ENCODE results near the gene ST6GALNAC4.

ST6GALNAC4 gene

GRCh38 chr9:127945942-127946341 lies 29.1 kb upstream of the ST6GALNAC4 start:
- no peak for DNase-seq

DNA sequence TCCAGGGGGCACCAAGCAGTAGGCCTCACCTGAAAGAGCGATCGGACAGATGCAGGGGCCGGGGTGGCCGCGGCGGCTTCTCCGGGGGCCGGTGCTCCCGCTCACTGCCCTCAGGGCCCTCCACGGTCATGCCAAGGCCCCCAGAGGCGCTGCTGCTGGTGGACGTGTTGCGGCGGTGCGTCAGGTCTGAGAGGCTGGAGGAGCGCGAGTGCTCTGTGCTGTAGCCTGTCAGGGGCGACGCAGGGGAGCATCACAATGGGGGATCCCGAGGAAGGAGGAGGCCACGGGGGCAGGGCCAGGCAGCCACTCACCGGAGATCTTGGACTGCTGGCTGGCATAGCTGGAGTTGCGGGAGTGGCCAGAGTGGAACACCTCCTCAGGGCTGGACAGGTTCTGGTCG lies 28.5 kb upstream of the ST6GALNAC4 start:
- DNase-seq: no peak

DNA sequence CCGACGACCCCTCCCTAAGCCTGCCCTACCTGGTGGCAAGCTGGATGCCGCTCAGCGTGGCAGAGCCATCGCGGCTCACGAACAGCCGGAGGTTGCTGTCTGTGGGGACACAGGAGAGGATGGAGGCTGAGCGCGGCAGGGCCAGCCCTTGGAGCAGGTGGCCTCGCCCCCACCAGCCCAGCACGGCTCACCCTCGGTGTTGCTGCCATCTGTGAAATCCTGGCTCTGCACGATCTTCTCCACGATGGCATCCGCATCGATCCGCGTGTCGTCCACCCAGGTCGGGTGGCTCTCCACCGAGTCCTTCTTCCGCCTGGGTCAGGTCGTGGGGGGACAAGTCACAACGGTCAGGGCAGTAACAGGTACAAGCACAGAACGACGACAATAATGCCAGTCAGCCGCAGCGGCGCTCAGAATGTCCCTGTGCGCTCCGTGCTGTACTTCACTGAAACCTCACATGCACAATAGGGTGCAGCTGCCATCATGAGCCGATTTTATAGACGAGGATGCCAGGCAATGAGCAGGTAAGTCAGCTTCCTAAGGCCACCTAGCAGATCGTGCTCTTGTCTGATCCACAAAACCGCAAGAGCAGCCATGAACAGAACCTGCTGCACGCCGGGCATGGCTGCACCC lies 27.9 kb upstream of the ST6GALNAC4 start:
- DNase-seq: no peak

DNA sequence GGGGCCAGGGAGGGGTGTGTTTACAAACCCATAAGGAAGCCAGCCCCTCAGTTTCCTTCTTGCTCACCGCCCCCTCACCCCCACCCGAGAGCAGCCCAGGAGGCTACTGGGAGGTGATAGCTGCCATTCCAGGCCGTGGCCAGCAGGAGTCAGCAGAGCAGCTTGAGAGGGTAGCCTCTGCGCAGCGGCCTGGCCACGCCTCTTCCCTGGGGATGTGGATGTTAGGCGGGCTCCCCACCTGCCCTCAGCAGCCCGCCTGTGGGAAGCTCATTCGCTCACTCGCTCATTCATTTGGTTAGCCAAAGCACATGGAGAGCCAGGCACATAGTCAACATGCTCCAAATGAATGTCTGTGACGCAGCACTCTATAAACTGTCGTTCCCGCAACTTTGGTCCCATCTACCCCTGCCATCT lies 26.9 kb upstream of the ST6GALNAC4 start:
- peak; percentile 34 to 68 (median 52) for DNase-seq

GRCh38 chr9:127943011-127943662 lies 26.3 kb upstream of the ST6GALNAC4 start:
- no peak for DNase-seq

DNA sequence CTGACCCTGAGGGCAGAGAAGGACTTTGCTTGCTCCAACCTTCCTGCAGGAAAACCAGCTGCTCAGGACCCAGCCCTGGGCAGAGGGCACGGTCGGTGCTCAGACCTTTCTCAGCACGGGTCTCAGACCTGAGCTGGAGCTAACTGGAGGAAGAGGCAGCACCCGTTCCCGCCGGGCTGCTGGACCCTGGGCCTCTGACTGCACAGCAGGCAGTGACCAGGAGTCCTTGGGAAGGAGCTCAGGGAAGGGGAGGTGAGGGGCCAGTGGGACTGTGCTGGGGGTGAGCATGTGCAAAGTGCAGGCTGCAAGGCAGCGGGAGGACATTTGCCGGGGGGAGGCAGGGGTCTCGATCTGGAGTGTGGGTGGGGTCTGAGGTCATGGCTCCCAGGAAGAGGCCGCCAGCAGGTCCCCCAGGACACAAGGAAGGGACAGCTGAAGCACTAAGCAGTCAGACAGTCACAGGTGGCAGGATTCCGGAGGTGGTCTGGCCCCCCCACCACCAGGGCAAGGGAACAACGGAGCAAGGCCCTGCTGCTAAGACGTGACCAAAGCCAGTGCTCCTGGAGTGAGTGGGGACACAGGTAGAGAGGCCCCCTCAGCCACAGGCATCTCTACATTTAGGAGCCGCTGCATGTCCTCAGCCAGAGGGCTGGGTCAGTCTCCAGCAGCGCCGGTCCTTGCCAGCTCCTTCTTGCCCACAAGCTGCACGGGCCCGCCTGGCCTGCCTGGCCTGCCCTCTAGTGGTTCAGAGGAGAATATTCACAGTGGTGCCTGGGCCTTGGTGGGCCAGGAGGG lies 25.6 kb upstream of the ST6GALNAC4 start:
- DNase-seq: peak in 2 of 4 experiments; percentile 23 to 32

DNA sequence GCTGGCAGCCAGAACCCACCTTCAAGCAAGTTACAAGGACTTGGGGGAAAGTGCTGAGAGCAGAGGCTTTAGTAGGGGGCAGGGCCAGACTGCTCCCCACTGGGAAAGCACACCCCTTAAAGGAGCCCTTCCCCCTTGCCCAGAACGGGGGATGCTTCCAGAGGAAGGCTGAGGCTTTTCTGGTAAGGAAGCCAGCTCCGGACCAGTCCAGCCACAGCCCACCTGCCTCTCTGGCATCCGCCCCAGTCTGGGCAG lies 25.0 kb upstream of the ST6GALNAC4 start:
- DNase-seq: no peak

DNA sequence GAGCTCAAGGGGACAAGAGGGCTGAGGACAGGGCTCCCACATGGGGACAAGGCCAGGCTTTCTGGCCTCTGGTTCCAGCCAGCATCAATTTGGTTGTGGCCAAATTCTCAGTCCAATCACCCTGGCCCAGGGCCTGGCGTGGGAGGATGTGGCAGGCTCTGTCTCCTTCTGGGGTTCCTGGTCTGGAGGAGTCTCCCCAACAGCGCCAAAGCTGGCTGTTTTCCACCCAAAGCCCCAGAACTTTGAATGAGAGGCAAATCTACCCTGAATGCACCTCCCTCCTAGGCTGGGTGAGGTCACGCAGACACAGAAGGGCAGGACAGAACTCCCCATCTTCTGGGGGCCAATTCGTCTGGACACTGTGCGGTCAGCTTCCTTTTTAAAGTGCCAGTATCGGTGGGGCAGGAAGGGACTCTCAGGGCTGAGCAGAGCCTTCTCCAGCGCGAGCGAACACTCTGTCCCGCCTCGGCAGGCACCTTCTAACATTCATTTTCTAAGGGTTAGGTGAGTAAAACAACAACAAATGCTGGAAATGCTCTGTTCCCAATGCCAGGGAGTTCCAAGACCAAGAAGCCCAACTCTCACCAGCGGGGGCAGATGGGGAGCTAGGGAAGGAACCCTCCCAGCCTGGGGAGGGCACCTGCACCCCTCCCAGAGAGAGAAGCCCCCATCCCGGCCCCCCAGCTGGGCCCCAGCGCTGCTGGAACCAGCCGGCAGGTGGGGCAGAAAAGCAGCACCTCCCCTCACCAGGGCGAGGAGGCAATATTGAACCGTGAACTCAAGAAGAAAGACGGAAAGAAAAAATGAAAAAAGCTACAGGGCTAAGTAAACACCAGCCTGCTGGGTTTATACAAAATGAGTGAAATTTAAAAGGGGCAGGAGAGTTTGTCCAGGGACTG lies 24.5 kb upstream of the ST6GALNAC4 start:
- no peak for DNase-seq

DNA sequence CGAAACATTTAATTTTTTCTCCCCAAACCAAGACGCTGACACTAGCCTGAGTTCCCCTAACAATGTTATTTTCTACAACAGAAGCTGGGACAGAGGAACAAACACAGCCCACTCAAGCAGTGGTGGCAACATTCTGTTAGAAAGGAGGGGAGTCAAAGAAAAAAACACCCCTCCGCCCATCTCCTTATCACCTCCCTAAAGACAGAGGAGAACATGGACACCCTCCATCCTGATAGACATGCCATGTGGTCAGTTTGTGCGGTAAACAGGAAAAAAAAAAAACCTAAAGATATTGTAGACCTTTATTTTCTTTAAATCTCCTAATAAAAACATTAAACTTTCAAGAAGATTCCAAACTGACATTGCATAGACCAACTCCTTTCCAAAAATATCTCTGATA lies 23.8 kb upstream of the ST6GALNAC4 start:
- DNase-seq: no peak

GRCh38 chr9:127938298-127938690 lies 21.5 kb upstream of the ST6GALNAC4 start:
- DNase-seq: no peak

GRCh38 chr9:127937388-127938297 lies 20.8 kb upstream of the ST6GALNAC4 start, which contains the start of gene DPM2:
DPM2 (minus strand) TSS chr9:127937854; CDS start chr9:127937820, 34 bp downstream.
- peak; percentile 28 to 76 (median 72) for DNase-seq

DNA sequence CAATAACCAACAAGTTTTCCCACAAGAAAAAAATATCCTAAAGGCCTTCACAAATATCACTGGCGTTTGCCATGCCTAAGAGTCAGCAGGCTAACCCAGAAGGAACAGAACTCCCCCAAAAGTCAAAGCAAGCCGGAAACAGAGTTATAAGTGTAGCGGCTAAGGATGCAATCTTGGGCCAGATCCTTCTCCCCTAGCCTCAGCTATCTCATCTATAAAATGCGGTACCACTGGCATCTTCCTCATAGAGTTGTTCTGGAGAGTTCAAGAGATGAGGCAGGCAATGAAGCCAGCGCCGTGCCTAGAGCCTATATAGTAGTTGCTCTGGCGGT lies 20.2 kb upstream of the ST6GALNAC4 start:
- DNase-seq: no peak

GRCh38 chr9:127936347-127936852 lies 19.6 kb upstream of the ST6GALNAC4 start:
- DNase-seq: no peak

- DNase-seq: no peak
Observed at GRCh38 chr9:127935765-127936221, 19.0 kb upstream of the ST6GALNAC4 start.

GRCh38 chr9:127934986-127935385 lies 18.1 kb upstream of the ST6GALNAC4 start:
- no peak for DNase-seq

- DNase-seq: no peak
Observed at GRCh38 chr9:127934248-127934647, 17.4 kb upstream of the ST6GALNAC4 start.

- DNase-seq: no peak
Observed at GRCh38 chr9:127931092-127931881, 14.4 kb upstream of the ST6GALNAC4 start.

GRCh38 chr9:127930231-127931091 lies 13.6 kb upstream of the ST6GALNAC4 start, which contains the start of gene PIP5KL1:
PIP5KL1 (minus strand) TSS chr9:127930777; CDS start chr9:127930752, 25 bp downstream.
- peak in 3 of 4 experiments; percentile 26 to 63 (median 42) for DNase-seq

DNA sequence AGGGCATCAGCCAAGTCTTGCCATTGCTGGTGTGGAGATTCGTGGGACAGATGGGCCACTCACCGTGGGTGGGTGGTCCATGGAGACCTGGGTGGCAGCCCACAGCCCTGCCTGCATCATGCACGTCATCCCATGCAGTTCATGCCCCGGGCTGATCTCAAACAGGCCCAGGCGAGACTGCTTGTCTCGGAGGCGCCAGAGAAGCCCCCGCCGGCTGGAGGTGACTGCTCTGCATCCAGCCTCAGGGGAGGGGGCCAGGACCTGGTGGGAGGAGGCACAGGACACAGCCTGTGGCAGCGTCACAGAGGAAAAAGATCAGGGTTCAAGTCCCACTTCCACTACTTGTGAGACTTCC lies 12.8 kb upstream of the ST6GALNAC4 start:
- no peak for DNase-seq
